Smooth muscle cell (in vitro differentiated cells): ENCODE measurements around the gene PDCD1LG2. TPM values are rescaled to one million over a fixed set of nuclear protein-coding genes. Genes with fewer than 3 reads are reported as not detected.

Source experiments
- DNase-seq: peaks from one replicate; lab custom pipeline; 2025; ENCODE audit not compliant: unreplicated experiment; lab: John Stamatoyannopoulos, UW
- H2AFZ ChIP-seq: fragments of 200-600 bp; sonication (generic); 2 replicates; pipeline ENCODE4 v1.6.0; 2016; ENCODE audit warnings: antibody characterized with exemption, low read depth, mild to moderate bottlenecking
- H3F3A ChIP-seq: fragments of 200-600 bp; sonication (generic); 2 replicates; pipeline ENCODE4 v1.6.0; 2017; ENCODE audit warnings: antibody characterized with exemption, low read depth
- H3K27ac ChIP-seq: fragments of 200-600 bp; sonication (generic); 2 replicates; pipeline ENCODE4 v1.5.1; 2016; ENCODE audit warnings: low read depth, mild to moderate bottlenecking
- H3K27me3 ChIP-seq: fragments of 200-600 bp; sonication (generic); 2 replicates; pipeline ENCODE4 v1.6.1; 2016; ENCODE audit warnings: low read depth, mild to moderate bottlenecking
- H3K36me3 ChIP-seq: fragments of 200-600 bp; sonication (generic); 2 replicates; pipeline ENCODE4 v1.5.1; 2016; ENCODE audit warnings: low read depth
- H3K4me1 ChIP-seq: fragments of 200-600 bp; sonication (generic); 2 replicates; pipeline ENCODE4 v1.5.1; 2016; ENCODE audit warnings: low read depth
- H3K4me2 ChIP-seq: fragments of 200-600 bp; sonication (generic); 2 replicates; pipeline ENCODE4 v1.6.0; 2016; ENCODE audit warnings: mild to moderate bottlenecking
- H3K4me3 ChIP-seq: fragments of 200-600 bp; sonication (generic); 2 replicates; pipeline ENCODE4 v1.5.1; 2016; ENCODE audit warnings: mild to moderate bottlenecking
- H3K79me2 ChIP-seq: fragments of 200-600 bp; sonication (generic); 2 replicates; pipeline ENCODE4 v1.6.0; 2016; ENCODE audit warnings: low read depth, mild to moderate bottlenecking
- H3K9ac ChIP-seq: fragments of 200-600 bp; sonication (generic); 2 replicates; pipeline ENCODE4 v1.6.0; 2016; ENCODE audit warnings: low read depth
- H3K9me3 ChIP-seq: fragments of 200-600 bp; sonication (generic); replicated peaks from 2 replicates; pipeline ENCODE4 v1.5.1; 2016; ENCODE audit warnings: low read depth
- H4K20me1 ChIP-seq: fragments of 200-600 bp; sonication (generic); 2 replicates; pipeline ENCODE4 v1.6.0; 2016; ENCODE audit warnings: low read depth
- CTCF ChIP-seq: fragments of 200-600 bp; sonication (generic); IDR thresholded peaks from 2 replicates; pipeline ENCODE4 v1.5.1; 2017; ENCODE audit warnings: borderline replicate concordance, mild to moderate bottlenecking, antibody characterized with exemption; ENCODE audit not compliant: insufficient read depth, poor library complexity, severe bottlenecking
- WGBS: methylation state at CpG from one replicate; pipeline ENCODE4 v1.1.7; 2016; ENCODE audit warnings: low lambda C conversion rate; 5-methylcytosine and 5-hydroxymethylcytosine counted together
- polyA plus RNA-seq: library from polyadenylated mRNA; unstranded; fragments of >200 nt; fragmentation: Nextera tagmentation; extraction: Ambion mirVana; gene quantifications from 2 replicates; pipeline ENCODE4 v1.2.1, GENCODE V29; 2016
- total RNA-seq: library from RNA; depleted of rRNA; stranded (reverse); fragments of >200 nt; gene quantifications from 2 replicates; pipeline ENCODE4 v1.2.3, GENCODE V29; 2014

The PDCD1LG2 gene
- total and polyA plus RNA-seq, 2 experiments from 2014 or later = 10.0 to 11.6 TPM

DNA sequence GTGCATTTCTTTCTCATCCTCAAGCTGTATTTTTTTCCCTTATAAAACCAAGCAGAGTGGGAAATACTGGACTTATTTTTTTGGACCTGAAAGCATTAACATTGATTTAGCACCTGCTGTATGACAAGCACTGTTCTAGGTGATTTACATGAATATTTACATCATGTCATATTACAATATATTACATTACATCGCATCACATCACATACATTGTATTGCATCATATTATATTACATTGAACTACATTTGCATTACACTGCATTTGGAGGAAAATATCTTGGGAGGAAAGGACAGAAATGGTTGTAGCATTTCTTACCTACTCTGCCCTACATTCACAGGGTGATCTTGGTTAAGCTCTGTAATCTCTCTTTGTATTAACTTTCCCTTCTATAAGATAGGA lies 11.2 kb upstream of the PDCD1LG2 start:
- H3K4me3 ChIP-seq = no peak overlapping the region
- no peaks in the 10 kb centered on the region for H3F3A ChIP-seq
- no peaks in the 10 kb centered on the region for H3K79me2 ChIP-seq
- no peak for DNase-seq
- H3K4me1 ChIP-seq = no peaks in the 10 kb centered on the region
- H4K20me1 ChIP-seq = no peaks in the 10 kb centered on the region
- no peak overlapping the region for H2AFZ ChIP-seq
- TF ChIP-seq CTCF = no peak
- H3K4me2 ChIP-seq = no peak overlapping the region
- H3K9me3 ChIP-seq = no peaks in the 10 kb centered on the region
- no peak overlapping the region for H3K9ac ChIP-seq
- H3K27ac ChIP-seq = no peak overlapping the region
- no peaks in the 10 kb centered on the region for H3K36me3 ChIP-seq
- no peaks in the 10 kb centered on the region for H3K27me3 ChIP-seq
- 91% methylated on average over 1 of the region's 1 CpG for WGBS

- H3K79me2 ChIP-seq = no peaks in the 10 kb centered on the region
- no peaks in the 10 kb centered on the region for H3K36me3 ChIP-seq
- no peak overlapping the region for H3K4me3 ChIP-seq
- no peaks in the 10 kb centered on the region for H3K4me1 ChIP-seq
- no peaks in the 10 kb centered on the region for H3K27me3 ChIP-seq
- H4K20me1 ChIP-seq = no peaks in the 10 kb centered on the region
- H3K4me2 ChIP-seq = no peak overlapping the region
- H3K9me3 ChIP-seq = no peaks in the 10 kb centered on the region
- no peaks in the 10 kb centered on the region for H3F3A ChIP-seq
- H2AFZ ChIP-seq = no peak overlapping the region
- H3K9ac ChIP-seq = no peak overlapping the region
- WGBS = 92% methylated on average over 4 of the region's 4 CpGs
- no peak for TF ChIP-seq CTCF
- DNase-seq = no peak
- H3K27ac ChIP-seq = no peak overlapping the region
Observed at GRCh38 chr9:5499889-5500398, 10.4 kb upstream of the PDCD1LG2 start.

GRCh38 chr9:5500441-5501235 lies 9.7 kb upstream of the PDCD1LG2 start:
- Histone ChIP-seq H4K20me1 (no peaks in the 10 kb centered on the region), H3K4me3 (no peak overlapping the region), H3K36me3 (no peaks in the 10 kb centered on the region), H3K4me1 (no peaks in the 10 kb centered on the region), H3K9ac (no peak overlapping the region), H3K4me2 (no peak overlapping the region), H2AFZ (no peak overlapping the region), H3K27me3 (no peaks in the 10 kb centered on the region), H3K79me2 (no peaks in the 10 kb centered on the region), H3K9me3 (no peaks in the 10 kb centered on the region), H3K27ac (no peak overlapping the region), H3F3A (no peaks in the 10 kb centered on the region)
- TF ChIP-seq CTCF = no peak
- DNase-seq = no peak
- 77% methylated on average over 18 of the region's 18 CpGs for WGBS

GRCh38 chr9:5502553-5502952 lies 7.8 kb upstream of the PDCD1LG2 start:
- Histone ChIP-seq H3K36me3 (no peaks in the 10 kb centered on the region), H3K79me2 (no peaks in the 10 kb centered on the region), H3K9ac (no peak overlapping the region), H3K27ac (no peak overlapping the region), H3K4me1 (no peaks in the 10 kb centered on the region), H3K4me2 (no peak overlapping the region), H3K4me3 (no peak overlapping the region), H4K20me1 (no peaks in the 10 kb centered on the region), H3K9me3 (no peaks in the 10 kb centered on the region), H3K27me3 (no peaks in the 10 kb centered on the region), H2AFZ (no peak overlapping the region), H3F3A (no peaks in the 10 kb centered on the region)
- no peak for DNase-seq
- 96% methylated on average over 6 of the region's 6 CpGs for WGBS
- no peak for TF ChIP-seq CTCF
